Keratinocyte (primary cell): ENCODE measurements around the gene RRP9.

Experiments used
- CTCF ChIP-seq, 3 experiments: IDR thresholded peaks in 1 of 3; conservative IDR thresholded peaks in 1 of 3; optimal IDR thresholded peaks in 1 of 3; 2 replicates in 2 of 3; 3 replicates in 1 of 3; pipeline versions ENCODE3 to v1.5.1; 2011; ENCODE audit warnings: low read length in 3 of 3, mild to moderate bottlenecking in 3 of 3, moderate library complexity in 2 of 3, control low read depth in 1 of 3, inconsistent platforms in 1 of 3; ENCODE audit not compliant: insufficient read depth in 2 of 3; ENCODE audit errors: extremely low read depth in 1 of 3
- EZH2 ChIP-seq: IDR thresholded peaks from one replicate; pipeline ENCODE4 v1.6.1; 2012; ENCODE audit warnings: inconsistent platforms, mild to moderate bottlenecking, low read length, moderate library complexity

GRCh38 chr3:51935886-51936755 is 5.6 kb downstream of the RRP9 start:
- TF ChIP-seq CTCF (optimal IDR thresholded peaks at IDR 0.05 in 1 of 3, IDR thresholded peaks at IDR 0.05 in 1 of 3, conservative IDR thresholded peaks at IDR 0.05 in 1 of 3; ENCODE audit: extremely low read depth in 1 of 3, insufficient read depth in 2 of 3, low read length in 3 of 3) (no peak), EZH2 (no peak)
